Measurements from ENCODE around the gene CLIC3. TPM values are rescaled to one million over a fixed set of nuclear protein-coding genes. Genes with fewer than 3 reads are reported as not detected.
A peak's percentile ranks its signal among the peaks of the same experiment; 100 is the strongest.

The CLIC3 gene
- total RNA-seq, 2 donors from 2014 or later = 0.26 TPM; not detected in 1

- no peak overlapping the region for H3K27ac Mint-ChIP-seq
- H3K27me3 Mint-ChIP-seq = no peaks in the 10 kb centered on the region
- H3K4me3 Mint-ChIP-seq = peak overlapping the region; percentile 75
- ATAC-seq (replicated peaks) = no peak
- H3K4me1 Mint-ChIP-seq = peaks cover 5% of the 10 kb centered on the region
- H3K36me3 Mint-ChIP-seq (ENCODE audit: low read depth) = peaks cover 8% of the 10 kb centered on the region
- H3K9me3 Mint-ChIP-seq = no peaks in the 10 kb centered on the region
These were observed 30.0 kb upstream of the CLIC3 start for GRCh38 chr9:137026384-137026783.

GRCh38 chr9:137025517-137025966 lies 29.2 kb upstream of the CLIC3 start:
- Mint-ChIP-seq H3K27ac (no peak overlapping the region), H3K27me3 (no peaks in the 10 kb centered on the region), H3K4me1 (peaks cover under 1% of the 10 kb centered on the region), H3K9me3 (no peaks in the 10 kb centered on the region), H3K36me3 (ENCODE audit: low read depth) (peaks cover 2% of the 10 kb centered on the region), H3K4me3 (no peak overlapping the region)
- no peak for ATAC-seq (replicated peaks)

GRCh38 chr9:137023583-137023991 lies 27.2 kb upstream of the CLIC3 start:
- no peaks in the 10 kb centered on the region for H3K9me3 Mint-ChIP-seq

GRCh38 chr9:137023157-137023556 lies 26.8 kb upstream of the CLIC3 start:
- Mint-ChIP-seq H3K27me3 (no peaks in the 10 kb centered on the region), H3K27ac (no peak overlapping the region), H3K9me3 (no peaks in the 10 kb centered on the region), H3K4me3 (no peak overlapping the region), H3K4me1 (no peaks in the 10 kb centered on the region), H3K36me3 (ENCODE audit: low read depth) (no peaks in the 10 kb centered on the region)
- no peak for ATAC-seq (replicated peaks)

More at GRCh38 chr9:137023583-137023991, 27.2 kb upstream of the CLIC3 start:
- Mint-ChIP-seq H3K27me3 (no peaks in the 10 kb centered on the region), H3K27ac (no peak overlapping the region), H3K4me3 (no peak overlapping the region), H3K4me1 (no peaks in the 10 kb centered on the region), H3K36me3 (ENCODE audit: low read depth) (no peaks in the 10 kb centered on the region)
- ATAC-seq (replicated peaks) = no peak

DNA sequence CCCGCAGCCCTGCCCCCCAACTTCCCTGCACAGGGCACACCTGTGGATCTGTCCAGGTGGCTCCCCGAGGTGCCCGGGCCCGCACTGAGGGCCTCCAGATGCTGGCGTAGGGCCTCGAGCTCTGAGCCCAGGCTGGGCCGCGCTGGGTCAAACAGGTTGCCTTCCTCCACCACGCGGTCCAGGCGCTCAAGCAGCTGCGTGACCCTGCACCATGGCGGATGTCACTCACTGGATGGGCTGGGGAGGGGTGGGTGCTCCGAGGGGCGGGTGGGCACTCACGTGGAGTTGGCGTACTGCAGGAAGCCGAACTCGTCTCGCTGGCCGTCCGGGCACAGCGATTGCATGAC lies 26.3 kb upstream of the CLIC3 start:
- H3K9me3 Mint-ChIP-seq = no peaks in the 10 kb centered on the region
- H3K36me3 Mint-ChIP-seq (ENCODE audit: low read depth) = no peaks in the 10 kb centered on the region
- H3K4me1 Mint-ChIP-seq = no peaks in the 10 kb centered on the region
- H3K27ac Mint-ChIP-seq = no peak overlapping the region
- no peaks in the 10 kb centered on the region for H3K27me3 Mint-ChIP-seq
- no peak overlapping the region for H3K4me3 Mint-ChIP-seq
- ATAC-seq (replicated peaks) = no peak

DNA sequence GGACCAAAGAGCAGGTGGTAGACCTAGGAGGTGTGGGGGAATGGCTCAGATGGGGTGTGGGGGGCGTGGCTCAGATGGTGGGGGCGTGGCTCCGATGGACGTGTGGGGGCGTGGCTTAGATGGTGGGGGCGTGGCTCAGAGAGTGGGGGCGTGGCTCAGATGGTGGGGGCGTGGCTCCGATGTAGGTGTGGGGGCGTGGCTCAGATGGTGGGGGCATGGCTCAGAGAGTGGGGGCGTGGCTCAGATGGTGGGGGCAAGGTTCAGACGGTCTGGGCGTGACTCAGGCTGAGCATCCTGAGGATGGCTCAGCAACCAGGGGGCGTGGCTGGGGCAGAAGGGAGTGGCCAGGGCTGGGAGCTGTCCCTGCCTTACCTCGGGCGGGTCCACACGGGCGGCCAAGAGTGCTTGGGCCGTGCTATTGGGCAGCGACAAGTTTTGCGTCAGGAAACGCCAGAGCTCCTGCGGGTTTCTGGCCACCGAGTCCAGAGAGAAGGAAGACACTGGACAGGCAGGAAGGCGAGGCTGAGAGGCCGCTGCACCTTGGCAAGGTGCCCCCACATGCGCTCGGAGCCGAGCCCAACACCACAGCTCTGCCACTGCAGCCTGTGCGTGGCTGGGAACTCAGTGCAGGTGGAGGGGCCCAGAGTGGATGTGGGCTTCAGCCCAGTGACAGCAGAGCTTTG lies 25.8 kb upstream of the CLIC3 start:
- H3K4me3 Mint-ChIP-seq = no peak overlapping the region
- H3K27me3 Mint-ChIP-seq = no peaks in the 10 kb centered on the region
- H3K9me3 Mint-ChIP-seq = no peaks in the 10 kb centered on the region
- no peak overlapping the region for H3K27ac Mint-ChIP-seq
- H3K36me3 Mint-ChIP-seq (ENCODE audit: low read depth) = peaks cover under 1% of the 10 kb centered on the region
- H3K4me1 Mint-ChIP-seq = no peaks in the 10 kb centered on the region
- peak; percentile 91 for ATAC-seq (replicated peaks)

GRCh38 chr9:137021568-137021978 lies 25.2 kb upstream of the CLIC3 start:
- no peak for ATAC-seq (replicated peaks)
- Mint-ChIP-seq H3K36me3 (ENCODE audit: low read depth) (peaks cover 6% of the 10 kb centered on the region), H3K4me1 (no peaks in the 10 kb centered on the region), H3K27me3 (no peaks in the 10 kb centered on the region), H3K4me3 (no peak overlapping the region), H3K27ac (no peak overlapping the region), H3K9me3 (no peaks in the 10 kb centered on the region)

DNA sequence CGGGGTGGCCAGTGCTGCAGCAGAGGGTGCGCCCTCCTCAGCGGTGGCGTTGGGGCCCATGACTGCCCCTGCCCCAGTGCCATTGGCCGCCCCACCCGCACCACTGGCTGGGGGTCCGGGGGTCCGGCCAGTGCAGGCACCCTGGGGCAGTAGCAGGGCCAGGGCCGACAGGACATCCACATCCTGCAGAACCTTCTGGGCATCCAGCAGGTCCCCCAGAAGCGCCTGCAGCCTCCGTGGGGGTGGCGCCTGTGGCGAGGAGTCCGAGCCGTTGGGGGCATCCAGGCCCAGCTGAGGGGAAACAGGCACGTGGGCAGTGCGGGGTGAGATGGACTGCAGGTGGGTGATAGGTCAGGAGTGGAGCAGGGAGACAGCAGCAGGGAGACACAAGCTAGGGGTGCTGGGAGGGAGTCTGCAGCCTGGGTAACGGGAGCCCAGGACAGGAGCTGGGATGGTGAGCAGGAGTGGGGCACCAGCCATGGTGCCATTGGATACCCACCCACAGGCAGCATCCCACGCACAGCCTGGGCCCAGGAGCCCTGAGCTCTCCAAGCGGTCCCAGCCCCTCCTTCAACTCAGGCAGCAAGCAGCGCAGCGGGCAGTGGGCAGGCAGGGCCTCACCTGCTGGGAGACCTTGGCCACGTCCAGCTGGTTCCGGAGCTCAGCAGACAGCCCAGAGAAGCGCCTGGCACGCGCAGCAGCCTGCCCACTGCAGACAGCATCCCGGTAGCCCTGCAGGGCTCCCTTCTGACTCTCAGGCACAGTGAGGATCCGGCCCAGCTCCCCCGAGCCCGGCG lies 24.6 kb upstream of the CLIC3 start:
- no peak for ATAC-seq (replicated peaks)
- Mint-ChIP-seq H3K36me3 (ENCODE audit: low read depth) (peaks cover 6% of the 10 kb centered on the region), H3K27me3 (no peaks in the 10 kb centered on the region), H3K4me3 (no peak overlapping the region), H3K4me1 (no peaks in the 10 kb centered on the region), H3K27ac (no peak overlapping the region), H3K9me3 (no peaks in the 10 kb centered on the region)

- no peaks in the 10 kb centered on the region for H3K9me3 Mint-ChIP-seq
- H3K4me3 Mint-ChIP-seq = no peak overlapping the region
- peaks cover 6% of the 10 kb centered on the region for H3K36me3 Mint-ChIP-seq (ENCODE audit: low read depth)
- no peaks in the 10 kb centered on the region for H3K27me3 Mint-ChIP-seq
- no peak overlapping the region for H3K27ac Mint-ChIP-seq
- no peaks in the 10 kb centered on the region for H3K4me1 Mint-ChIP-seq
- no peak for ATAC-seq (replicated peaks)
These were observed 23.7 kb upstream of the CLIC3 start for GRCh38 chr9:137019891-137020683.

- H3K4me3 Mint-ChIP-seq = no peak overlapping the region
These were observed 22.6 kb upstream of the CLIC3 start for GRCh38 chr9:137018761-137019559.

GRCh38 chr9:137017791-137018497 lies 21.6 kb upstream of the CLIC3 start:
- H3K27me3 Mint-ChIP-seq = no peaks in the 10 kb centered on the region
- H3K9me3 Mint-ChIP-seq = no peaks in the 10 kb centered on the region
- ATAC-seq (replicated peaks) = no peak
- no peaks in the 10 kb centered on the region for H3K4me1 Mint-ChIP-seq
- no peak overlapping the region for H3K4me3 Mint-ChIP-seq
- no peak overlapping the region for H3K27ac Mint-ChIP-seq
- peaks cover 6% of the 10 kb centered on the region for H3K36me3 Mint-ChIP-seq (ENCODE audit: low read depth)

More at GRCh38 chr9:137018761-137019559, 22.6 kb upstream of the CLIC3 start:
- Mint-ChIP-seq H3K27me3 (no peaks in the 10 kb centered on the region), H3K36me3 (ENCODE audit: low read depth) (peaks cover 6% of the 10 kb centered on the region), H3K9me3 (no peaks in the 10 kb centered on the region), H3K4me1 (no peaks in the 10 kb centered on the region), H3K27ac (no peak overlapping the region)
- ATAC-seq (replicated peaks) = no peak

GRCh38 chr9:137017071-137017470 lies 20.7 kb upstream of the CLIC3 start:
- Mint-ChIP-seq H3K4me3 (no peak overlapping the region), H3K9me3 (no peaks in the 10 kb centered on the region), H3K36me3 (ENCODE audit: low read depth) (peaks cover 6% of the 10 kb centered on the region), H3K4me1 (no peaks in the 10 kb centered on the region), H3K27me3 (no peaks in the 10 kb centered on the region), H3K27ac (no peak overlapping the region)
- ATAC-seq (replicated peaks) = no peak

- Mint-ChIP-seq H3K4me1 (no peaks in the 10 kb centered on the region), H3K36me3 (ENCODE audit: low read depth) (peaks cover 9% of the 10 kb centered on the region), H3K9me3 (no peaks in the 10 kb centered on the region), H3K27me3 (no peaks in the 10 kb centered on the region), H3K4me3 (no peak overlapping the region), H3K27ac (no peak overlapping the region)
- no peak for ATAC-seq (replicated peaks)
These were observed 20.1 kb upstream of the CLIC3 start for GRCh38 chr9:137016436-137016835.

All from activated T-helper 17 cell treated with anti-CD3 and anti-CD28 coated beads, Interleukin-2, amount 50 U/mL, for 72 hours (primary cell).